SJSA1 (cell line): ENCODE results near the gene ZDHHC13. TPM values are rescaled to one million over a fixed set of nuclear protein-coding genes. Genes with fewer than 3 reads are reported as not detected.

Experiments
- DNase-seq, 2 experiments: peaks; one replicate each; pipeline ENCODE4 v3.0.0-alpha.2; 2015 to 2020; ENCODE audit warnings: low spot score in 2 of 2, low read depth in 1 of 2
- H3K27ac ChIP-seq: fragments of 250-450 bp; sonication (Bioruptor Pico); 2 replicates; pipeline ENCODE4 v1.5.1; 2020; ENCODE audit warnings: mild to moderate bottlenecking, moderate library complexity
- H3K27me3 ChIP-seq: fragments of 250-450 bp; sonication (Bioruptor Pico); replicated peaks from 2 replicates; pipeline ENCODE4 v1.5.1; 2020; ENCODE audit warnings: mild to moderate bottlenecking, moderate library complexity
- H3K36me3 ChIP-seq: fragments of 250-450 bp; sonication (Bioruptor Pico); 2 replicates; pipeline ENCODE4 v1.5.1; 2020; ENCODE audit warnings: mild to moderate bottlenecking
- H3K4me1 ChIP-seq: fragments of 250-450 bp; sonication (Bioruptor Pico); replicated peaks from 2 replicates; pipeline ENCODE4 v1.6.1; 2021; ENCODE audit warnings: mild to moderate bottlenecking
- H3K4me3 ChIP-seq: fragments of 250-450 bp; sonication (Bioruptor Pico); 2 replicates; pipeline ENCODE4 v1.5.1; 2020; ENCODE audit warnings: mild to moderate bottlenecking
- H3K9me3 ChIP-seq: fragments of 250-450 bp; sonication (Bioruptor Pico); replicated peaks from 2 replicates; pipeline ENCODE4 v1.5.1; 2020; ENCODE audit warnings: mild to moderate bottlenecking
- total RNA-seq: library from RNA; depleted of rRNA; stranded (reverse); fragments of >200 nt; shearing (Covaris generic); gene quantifications from 2 replicates; pipeline ENCODE4 v1.2.3, GENCODE V29; 2014; rRNA removed

Gene ZDHHC13
- total RNA-seq, 1 experiment from 2014 or later = 18.5 TPM

DNA sequence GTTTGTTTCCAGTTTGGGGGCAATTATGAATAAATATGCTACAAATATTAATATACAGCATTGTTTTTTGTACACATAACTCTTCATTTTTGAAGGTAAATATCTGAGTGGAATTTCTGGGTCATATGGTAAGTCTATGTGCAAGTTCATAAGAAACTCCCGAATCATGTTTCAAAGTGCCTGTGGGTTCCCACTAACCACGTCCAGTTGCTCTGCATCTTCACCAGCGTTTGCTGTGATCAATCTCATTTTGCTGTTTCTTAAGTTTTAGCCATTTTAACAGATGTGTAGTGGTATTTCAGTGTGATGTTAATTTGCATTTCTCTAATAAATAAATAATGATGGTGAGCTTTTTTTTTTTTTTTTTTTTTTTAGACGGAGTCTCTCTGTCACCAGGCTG is 99.1 kb downstream of the ZDHHC13 start:
- no peaks in the 10 kb centered on the region for H3K9me3 ChIP-seq
- no peak overlapping the region for H3K4me3 ChIP-seq
- no peak overlapping the region for H3K27ac ChIP-seq
- no peaks in the 10 kb centered on the region for H3K36me3 ChIP-seq
- no peaks in the 10 kb centered on the region for H3K27me3 ChIP-seq
- no peaks in the 10 kb centered on the region for H3K4me1 ChIP-seq
- DNase-seq = no peak

DNA sequence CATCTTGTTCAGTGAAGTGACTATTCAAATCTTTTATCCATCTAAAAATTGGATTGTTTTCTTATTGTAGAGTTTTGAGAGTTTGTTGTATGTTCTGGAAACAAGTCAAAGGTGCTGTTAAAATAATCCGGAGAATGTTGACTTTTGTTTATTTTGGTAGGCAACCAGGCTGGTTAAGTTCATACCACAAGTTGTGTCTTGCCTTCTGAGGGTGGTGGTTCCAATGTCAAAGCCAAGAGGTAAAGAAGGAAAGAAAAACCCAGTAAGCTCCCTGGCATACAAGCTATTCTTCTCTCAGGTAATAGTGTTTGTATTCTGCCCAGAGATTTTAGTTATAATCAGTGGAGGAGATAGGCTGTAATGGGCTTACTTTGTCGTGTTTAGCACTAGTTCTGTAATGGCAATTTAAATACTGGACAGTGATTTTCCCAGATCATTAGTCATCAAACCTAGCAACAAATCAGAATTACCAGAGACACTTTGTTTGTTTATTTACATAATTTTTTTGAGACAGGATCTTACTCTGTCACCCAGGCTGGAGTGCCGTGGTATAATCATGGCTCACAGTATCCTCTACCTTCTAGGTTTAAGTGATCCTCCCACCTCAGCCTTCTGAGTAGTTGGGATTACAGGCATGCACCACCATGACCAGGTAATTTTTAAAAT is 99.9 kb downstream of the ZDHHC13 start:
- Histone ChIP-seq H3K4me1 (no peaks in the 10 kb centered on the region), H3K4me3 (no peak overlapping the region), H3K9me3 (no peaks in the 10 kb centered on the region), H3K27me3 (no peaks in the 10 kb centered on the region), H3K36me3 (no peaks in the 10 kb centered on the region), H3K27ac (no peak overlapping the region)
- peak in 1 of 2 experiments; percentile 9 for DNase-seq

GRCh38 chr11:19218216-19218615 is 101.2 kb downstream of the ZDHHC13 start:
- no peak for DNase-seq
- Histone ChIP-seq H3K27me3 (no peaks in the 10 kb centered on the region), H3K27ac (no peak overlapping the region), H3K36me3 (no peaks in the 10 kb centered on the region), H3K4me3 (no peak overlapping the region), H3K4me1 (no peaks in the 10 kb centered on the region), H3K9me3 (no peaks in the 10 kb centered on the region)

DNA sequence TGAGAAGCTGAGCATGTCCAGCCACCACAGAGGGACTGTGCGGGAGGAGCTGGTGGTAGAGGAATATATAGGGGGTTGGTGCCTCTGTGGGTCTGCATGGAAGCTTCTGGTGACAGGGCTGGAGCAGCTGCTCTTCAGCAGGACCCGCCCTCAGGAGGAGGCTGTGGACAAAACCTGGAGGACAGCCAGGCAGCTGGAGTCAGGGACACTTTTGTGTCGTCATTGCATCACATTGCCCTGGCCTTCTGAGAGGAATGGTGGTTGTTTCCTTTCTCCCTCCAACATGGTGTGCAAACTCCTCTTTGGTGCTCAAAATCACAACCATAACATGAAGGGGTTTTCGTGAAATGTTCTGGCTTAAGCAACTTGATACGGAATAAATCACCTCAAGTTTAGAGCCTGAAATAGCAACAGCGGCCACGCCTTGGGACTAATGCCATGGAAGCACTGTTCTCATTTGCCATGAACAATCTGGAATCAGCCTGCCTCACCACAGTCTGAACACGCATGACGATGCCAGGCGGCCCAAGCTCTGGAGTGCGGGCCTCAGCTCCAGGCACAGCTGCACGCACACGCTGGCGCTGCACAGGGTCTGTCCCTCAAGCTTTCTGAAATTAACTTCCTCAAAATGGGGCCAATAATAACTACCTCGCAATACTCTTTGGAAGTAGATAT is 102.0 kb downstream of the ZDHHC13 start:
- Histone ChIP-seq H3K36me3 (no peaks in the 10 kb centered on the region), H3K27ac (no peak overlapping the region), H3K9me3 (no peaks in the 10 kb centered on the region), H3K27me3 (no peaks in the 10 kb centered on the region), H3K4me3 (no peak overlapping the region), H3K4me1 (no peaks in the 10 kb centered on the region)
- no peak for DNase-seq

DNA sequence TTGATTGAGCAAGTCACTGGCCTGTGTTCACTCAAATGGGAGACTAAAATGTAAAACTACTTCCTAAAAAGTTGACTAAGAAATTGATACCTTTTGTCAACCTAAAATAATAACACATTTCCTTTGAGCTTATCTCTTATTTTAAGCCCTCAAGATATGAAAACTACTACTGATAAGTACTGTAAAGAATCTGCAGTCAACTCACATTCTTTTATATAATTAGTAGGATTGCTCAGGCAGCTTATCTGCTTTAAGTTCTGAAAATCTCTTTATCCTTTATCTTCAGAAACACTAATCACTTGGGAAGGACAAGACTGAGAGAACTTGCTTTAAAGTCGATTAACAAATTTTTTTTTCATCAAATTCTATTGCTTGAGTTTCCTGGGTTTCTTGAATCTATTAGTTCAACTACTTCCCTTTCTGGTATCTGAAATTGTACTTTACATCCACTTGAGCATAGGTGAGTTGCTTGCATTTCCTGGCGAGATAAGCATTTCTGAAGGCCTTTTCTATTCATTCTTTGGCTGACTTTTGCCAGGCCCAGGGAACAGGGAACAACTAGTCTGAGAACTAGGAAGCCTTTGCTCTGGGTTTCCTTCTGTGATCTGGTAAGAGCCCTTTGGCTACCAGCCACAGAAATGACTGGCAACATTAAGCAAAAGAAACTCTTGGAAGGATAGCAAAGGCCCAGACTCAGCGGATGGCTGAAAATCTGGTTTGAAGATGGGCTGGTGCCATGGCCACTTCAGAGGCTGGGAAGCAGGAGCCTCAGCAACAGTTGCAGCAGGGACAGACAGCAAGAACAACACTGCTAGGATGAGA is 104.1 kb downstream of the ZDHHC13 start:
- Histone ChIP-seq H3K4me3 (no peak overlapping the region), H3K4me1 (no peaks in the 10 kb centered on the region), H3K9me3 (no peaks in the 10 kb centered on the region), H3K27me3 (no peaks in the 10 kb centered on the region), H3K36me3 (0 out of 2 replicates have a peak, but pooled peaks cover under 1% of the 10 kb centered on the region), H3K27ac (no peak overlapping the region)
- DNase-seq = no peak

DNA sequence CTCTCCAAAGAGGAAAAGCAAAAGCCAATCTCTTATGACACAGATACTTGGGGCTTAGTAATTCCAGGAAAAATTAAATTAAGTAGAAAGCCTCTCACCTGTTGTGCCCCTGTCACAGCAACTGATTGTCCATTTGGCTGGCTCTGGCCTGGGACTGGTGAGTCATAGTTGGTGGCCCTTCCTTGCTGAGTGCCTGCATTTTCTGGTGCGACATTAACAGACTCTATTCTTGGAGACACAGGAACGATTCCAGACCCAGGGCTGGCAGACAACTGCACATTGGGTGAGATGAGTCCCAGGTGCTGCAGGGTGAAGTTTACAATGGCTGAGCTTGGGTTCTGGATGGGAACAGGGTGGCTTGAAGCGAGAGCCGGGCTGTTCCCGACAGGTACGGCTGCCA is 108.2 kb downstream of the ZDHHC13 start:
- H3K27ac ChIP-seq = no peak overlapping the region
- H3K27me3 ChIP-seq = no peaks in the 10 kb centered on the region
- H3K4me3 ChIP-seq = no peak overlapping the region
- peaks cover 2% of the 10 kb centered on the region; the same call in 1 of the 2 replicates for H3K36me3 ChIP-seq
- no peaks in the 10 kb centered on the region for H3K4me1 ChIP-seq
- H3K9me3 ChIP-seq = no peaks in the 10 kb centered on the region
- DNase-seq = no peak

GRCh38 chr11:19225581-19225980 is 108.6 kb downstream of the ZDHHC13 start:
- no peaks in the 10 kb centered on the region for H3K4me1 ChIP-seq
- DNase-seq = no peak
- peaks cover 2% of the 10 kb centered on the region; the same call in 1 of the 2 replicates for H3K36me3 ChIP-seq
- H3K4me3 ChIP-seq = no peak overlapping the region
- H3K9me3 ChIP-seq = no peaks in the 10 kb centered on the region
- H3K27ac ChIP-seq = no peak overlapping the region
- H3K27me3 ChIP-seq = no peaks in the 10 kb centered on the region

Other genes starting within 250 kb of the ZDHHC13 start
- not detected in 2 replicates for gene MRGPRX1, start 177.8 kb upstream of the ZDHHC13 start, total RNA-seq
- gene MRGPRX2, start 56.5 kb upstream of the ZDHHC13 start, total RNA-seq = not detected in 2 replicates
- gene CSRP3, start 84.8 kb downstream of the ZDHHC13 start, total RNA-seq = not detected in 2 replicates
- gene E2F8, start 123.8 kb downstream of the ZDHHC13 start, total RNA-seq = 4.2 and 8.8 TPM in 2 replicates